RWPE1 (cell line): ENCODE results near the gene PHKB.
"Not testable (repeated sequence)": the region's sequence is repeated elsewhere in the genome, so short reads cannot be mapped to it uniquely, and the experiment has no call there.

Source experiments
- CTCF ChIA-PET: fragments of 350-600 bp; sonication (Branson Sonifier 250); formaldehyde crosslinking; extraction: SDS; loops from one replicate; lab custom pipeline; 2021; lab: Yijun Ruan, JAX
- POLR2A ChIA-PET: fragments of 400-600 bp; formaldehyde crosslinking; extraction: SDS; loops from one replicate; lab custom pipeline; 2020; ENCODE audit warnings: antibody characterized with exemption; ENCODE audit not compliant: low non-redundant PET; lab: Yijun Ruan, JAX
- DNase-seq: peaks from one replicate; pipeline ENCODE4 v3.0.0; 2012; ENCODE audit warnings: low spot score
- H3K27ac ChIP-seq: fragments of 450-650 bp; 2 replicates; pipeline ENCODE4 v1.5.1; 2017
- CTCF ChIP-seq: fragments of 450-650 bp; conservative IDR thresholded peaks from 2 replicates; pipeline ENCODE4 v1.5.1; 2017; ENCODE audit warnings: low read depth, mild to moderate bottlenecking

Gene PHKB

GRCh38 chr16:47672475-47672874 lies 211.3 kb downstream of the PHKB start:
- no peak for DNase-seq
- H3K27ac ChIP-seq = no peak overlapping the region
- CTCF ChIA-PET = interaction anchor here (0.6 kb wide), 1 partner anchor 29 kb away, joined by 3 read pairs; no protein-coding TSS in a partner anchor
- TF ChIP-seq CTCF = no peak
- POLR2A ChIA-PET = no interaction called here

- no peak overlapping the region for H3K27ac ChIP-seq
- no peak for DNase-seq
- ChIA-PET CTCF (no interaction called here), POLR2A (no interaction called here)
- TF ChIP-seq CTCF = no peak
Observed at GRCh38 chr16:47676635-47677177, 215.6 kb downstream of the PHKB start.

GRCh38 chr16:47681571-47681970 lies 220.4 kb downstream of the PHKB start:
- DNase-seq, POLR2A ChIA-PET, H3K27ac ChIP-seq, CTCF ChIA-PET: not testable (repeated sequence)

GRCh38 chr16:47687694-47688093 lies 226.6 kb downstream of the PHKB start:
- H3K27ac ChIP-seq = no peak overlapping the region
- POLR2A ChIA-PET = no interaction called here
- no peak for TF ChIP-seq CTCF
- DNase-seq = no peak
- CTCF ChIA-PET = no interaction called here

- POLR2A ChIA-PET = no interaction called here
- CTCF ChIA-PET = interaction anchor here (0.6 kb wide), 1 partner anchor 81 kb away, joined by 4 read pairs; no protein-coding TSS in a partner anchor
- TF ChIP-seq CTCF = no peak
- DNase-seq = no peak
- H3K27ac ChIP-seq = no peak overlapping the region
Observed at GRCh38 chr16:47693226-47693625, 232.1 kb downstream of the PHKB start.

GRCh38 chr16:47694543-47694942 lies 233.4 kb downstream of the PHKB start:
- DNase-seq = no peak
- no peak overlapping the region for H3K27ac ChIP-seq
- no peak for TF ChIP-seq CTCF
- CTCF ChIA-PET = no interaction called here
- POLR2A ChIA-PET = no interaction called here

GRCh38 chr16:47695756-47696155 lies 234.6 kb downstream of the PHKB start:
- ChIA-PET POLR2A (no interaction called here), CTCF (no interaction called here)
- no peak for DNase-seq
- no peak for TF ChIP-seq CTCF
- no peak overlapping the region for H3K27ac ChIP-seq
